Ishikawa (cell line): ENCODE results near the gene DEPDC1B.

ENCODE experiments used
- CREB1 ChIP-seq: IDR thresholded peaks from 2 replicates; pipeline ENCODE4 v1.6.1; 2012; ENCODE audit warnings: low read depth
- EGR1 ChIP-seq: IDR thresholded peaks from 2 replicates; pipeline ENCODE4 v1.6.1; 2012
- EP300 ChIP-seq: IDR thresholded peaks from 2 replicates; pipeline ENCODE4 v1.6.1; 2012; ENCODE audit warnings: borderline replicate concordance
- NFIC ChIP-seq: IDR thresholded peaks from 2 replicates; pipeline ENCODE4 v1.6.1; 2012
- RAD21 ChIP-seq: IDR thresholded peaks from 2 replicates; pipeline ENCODE4 v1.6.1; 2012; ENCODE audit warnings: low read depth
- TAF1 ChIP-seq: IDR thresholded peaks from 2 replicates; pipeline ENCODE4 v1.6.1; 2012; ENCODE audit warnings: low read depth, mild to moderate bottlenecking
- TCF12 ChIP-seq: IDR thresholded peaks from 2 replicates; pipeline ENCODE4 v1.6.1; 2012; ENCODE audit warnings: low read depth
- YY1 ChIP-seq: IDR thresholded peaks from 2 replicates; pipeline ENCODE4 v1.6.1; 2012; ENCODE audit warnings: low read depth
- ZBTB7A ChIP-seq: IDR thresholded peaks from 2 replicates; pipeline ENCODE4 v1.6.1; 2012; ENCODE audit warnings: low read depth
- TF ChIP-seq, protein P1 (sequence below): IDR thresholded peaks from 2 replicates; pipeline ENCODE4 v1.6.1; 2012
- TF ChIP-seq, protein P2 (sequence below): IDR thresholded peaks from 2 replicates; pipeline ENCODE4 v1.6.1; 2012; ENCODE audit warnings: low read depth, mild to moderate bottlenecking
- TF ChIP-seq, protein P3 (sequence below): IDR thresholded peaks from 2 replicates; pipeline ENCODE4 v1.6.1; 2012

DNA sequence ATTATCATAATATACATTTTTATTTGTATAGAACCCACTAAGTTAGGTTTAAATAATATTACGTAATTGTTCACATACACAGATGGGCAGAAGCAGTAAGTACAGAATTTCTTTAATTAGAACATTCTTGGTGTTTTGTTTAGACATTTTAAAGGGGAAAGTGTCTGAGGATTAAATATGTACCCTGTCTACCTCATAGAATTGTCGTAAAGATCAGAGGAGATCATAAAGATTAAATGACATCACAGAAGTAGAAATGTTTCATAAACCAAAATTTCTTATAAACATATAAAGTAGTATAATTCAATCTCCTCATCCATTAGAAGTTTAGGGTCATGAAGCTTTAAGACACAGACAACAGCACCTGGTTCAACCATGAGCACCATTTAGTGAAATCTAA is 20.1 kb downstream of the DEPDC1B start:
- TF ChIP-seq CREB1: no peak
- TF ChIP-seq, protein P1, sequence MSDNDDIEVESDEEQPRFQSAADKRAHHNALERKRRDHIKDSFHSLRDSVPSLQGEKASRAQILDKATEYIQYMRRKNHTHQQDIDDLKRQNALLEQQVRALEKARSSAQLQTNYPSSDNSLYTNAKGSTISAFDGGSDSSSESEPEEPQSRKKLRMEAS: no peak
- no peak for TF ChIP-seq EP300
- TF ChIP-seq TAF1: no peak
- TF ChIP-seq YY1: no peak
- TF ChIP-seq, protein P2, sequence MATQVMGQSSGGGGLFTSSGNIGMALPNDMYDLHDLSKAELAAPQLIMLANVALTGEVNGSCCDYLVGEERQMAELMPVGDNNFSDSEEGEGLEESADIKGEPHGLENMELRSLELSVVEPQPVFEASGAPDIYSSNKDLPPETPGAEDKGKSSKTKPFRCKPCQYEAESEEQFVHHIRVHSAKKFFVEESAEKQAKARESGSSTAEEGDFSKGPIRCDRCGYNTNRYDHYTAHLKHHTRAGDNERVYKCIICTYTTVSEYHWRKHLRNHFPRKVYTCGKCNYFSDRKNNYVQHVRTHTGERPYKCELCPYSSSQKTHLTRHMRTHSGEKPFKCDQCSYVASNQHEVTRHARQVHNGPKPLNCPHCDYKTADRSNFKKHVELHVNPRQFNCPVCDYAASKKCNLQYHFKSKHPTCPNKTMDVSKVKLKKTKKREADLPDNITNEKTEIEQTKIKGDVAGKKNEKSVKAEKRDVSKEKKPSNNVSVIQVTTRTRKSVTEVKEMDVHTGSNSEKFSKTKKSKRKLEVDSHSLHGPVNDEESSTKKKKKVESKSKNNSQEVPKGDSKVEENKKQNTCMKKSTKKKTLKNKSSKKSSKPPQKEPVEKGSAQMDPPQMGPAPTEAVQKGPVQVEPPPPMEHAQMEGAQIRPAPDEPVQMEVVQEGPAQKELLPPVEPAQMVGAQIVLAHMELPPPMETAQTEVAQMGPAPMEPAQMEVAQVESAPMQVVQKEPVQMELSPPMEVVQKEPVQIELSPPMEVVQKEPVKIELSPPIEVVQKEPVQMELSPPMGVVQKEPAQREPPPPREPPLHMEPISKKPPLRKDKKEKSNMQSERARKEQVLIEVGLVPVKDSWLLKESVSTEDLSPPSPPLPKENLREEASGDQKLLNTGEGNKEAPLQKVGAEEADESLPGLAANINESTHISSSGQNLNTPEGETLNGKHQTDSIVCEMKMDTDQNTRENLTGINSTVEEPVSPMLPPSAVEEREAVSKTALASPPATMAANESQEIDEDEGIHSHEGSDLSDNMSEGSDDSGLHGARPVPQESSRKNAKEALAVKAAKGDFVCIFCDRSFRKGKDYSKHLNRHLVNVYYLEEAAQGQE: no peak
- no peak for TF ChIP-seq TCF12
- TF ChIP-seq, protein P3, sequence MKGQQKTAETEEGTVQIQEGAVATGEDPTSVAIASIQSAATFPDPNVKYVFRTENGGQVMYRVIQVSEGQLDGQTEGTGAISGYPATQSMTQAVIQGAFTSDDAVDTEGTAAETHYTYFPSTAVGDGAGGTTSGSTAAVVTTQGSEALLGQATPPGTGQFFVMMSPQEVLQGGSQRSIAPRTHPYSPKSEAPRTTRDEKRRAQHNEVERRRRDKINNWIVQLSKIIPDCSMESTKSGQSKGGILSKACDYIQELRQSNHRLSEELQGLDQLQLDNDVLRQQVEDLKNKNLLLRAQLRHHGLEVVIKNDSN: no peak
- TF ChIP-seq NFIC: no peak
- no peak for TF ChIP-seq ZBTB7A
- TF ChIP-seq RAD21: no peak
- no peak for TF ChIP-seq EGR1
